Islet of Langerhans (tissue), 1 donor: ENCODE measurements around the gene SMARCC1.

Experiments
- FAIRE-seq: peaks from one replicate; lab custom pipeline; 2011; peaks lifted over from hg19 to GRCh38; lab: Jason Lieb, UNC

SMARCC1 gene

DNA sequence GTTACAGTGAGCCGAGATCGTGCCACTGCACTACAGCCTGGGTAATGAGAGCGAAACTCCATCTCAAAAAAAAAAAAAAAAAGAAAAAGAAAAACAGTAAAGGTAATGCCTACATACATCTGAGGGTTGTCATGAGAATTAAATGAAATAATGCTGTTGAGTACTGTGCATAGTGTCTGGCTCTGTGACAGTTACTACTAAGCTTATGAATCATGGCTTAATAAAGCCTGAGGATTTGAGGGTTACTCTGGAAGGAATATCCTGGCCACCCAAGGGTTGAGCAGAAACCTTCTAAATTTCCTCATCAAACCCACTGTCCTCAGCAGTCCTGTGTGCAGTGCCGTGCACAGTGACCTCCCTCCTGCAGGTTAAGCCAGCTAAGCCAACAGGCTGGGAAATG, 241.4 kb downstream of the SMARCC1 start:
- FAIRE-seq = no peak

DNA sequence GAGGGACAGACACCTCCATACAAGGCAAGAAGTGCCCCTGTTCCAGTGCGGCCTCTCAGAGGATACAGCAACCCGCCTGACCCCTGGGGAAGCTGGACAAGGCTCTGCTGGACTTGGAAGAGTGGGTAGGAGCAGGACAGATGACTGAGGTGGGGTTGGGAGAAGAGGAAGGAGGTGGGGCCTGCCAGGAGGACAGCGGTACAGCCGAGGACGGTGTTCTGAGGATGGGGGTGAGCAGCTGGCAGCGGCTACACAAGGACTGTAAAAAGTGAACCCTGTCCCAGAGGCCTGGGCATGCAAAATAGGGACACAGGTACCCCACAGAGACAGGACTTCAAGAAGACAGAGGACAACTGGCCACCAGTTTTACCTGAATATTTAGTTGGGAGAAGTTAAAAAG, 244.7 kb downstream of the SMARCC1 start:
- no peak for FAIRE-seq

DNA sequence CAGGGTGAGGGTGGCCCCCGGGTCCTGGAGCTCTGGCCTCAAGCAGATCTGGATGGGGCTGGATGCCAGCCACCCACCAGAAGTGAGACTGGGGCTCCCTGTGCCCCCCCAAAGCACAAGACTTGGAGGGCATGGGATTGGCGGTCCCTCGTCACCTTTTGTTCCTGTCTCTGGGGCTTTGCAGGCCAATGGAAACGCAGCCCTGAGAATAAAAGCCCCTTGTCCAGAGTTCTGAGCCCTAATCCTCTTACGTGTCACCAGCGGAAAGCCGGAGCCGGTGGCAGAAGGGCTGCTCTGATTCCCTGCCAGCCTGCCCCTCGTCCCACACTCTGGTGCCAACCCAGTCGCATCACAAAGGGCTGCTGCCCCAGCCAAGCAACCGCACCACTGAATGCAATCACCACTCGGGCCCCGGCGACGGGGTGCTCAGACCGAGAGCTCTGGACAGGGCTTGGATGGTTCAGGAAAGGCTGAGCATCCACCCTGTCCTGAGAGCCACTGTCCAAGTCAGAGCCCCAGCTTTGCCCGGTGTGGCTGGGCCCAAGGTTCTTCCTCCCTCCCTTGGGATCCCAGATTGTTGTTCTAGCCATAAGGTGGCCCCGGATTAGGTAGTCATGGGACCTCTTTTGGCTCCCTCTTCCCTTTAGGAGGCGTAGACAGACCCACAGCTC, 245.3 kb downstream of the SMARCC1 start:
- FAIRE-seq = no peak
